GM12872 (cell line): ENCODE measurements around the gene PLCXD1.

Experiments
- CTCF ChIP-seq: IDR thresholded peaks from 3 replicates; pipeline ENCODE4 v1.5.1; 2011; ENCODE audit warnings: low read depth, mild to moderate bottlenecking, low read length, moderate library complexity; ENCODE audit not compliant: insufficient read depth

PLCXD1 gene

GRCh38 chrX:314781-315595 lies 33.8 kb downstream of the PLCXD1 start:
- TF ChIP-seq CTCF: no peak

DNA sequence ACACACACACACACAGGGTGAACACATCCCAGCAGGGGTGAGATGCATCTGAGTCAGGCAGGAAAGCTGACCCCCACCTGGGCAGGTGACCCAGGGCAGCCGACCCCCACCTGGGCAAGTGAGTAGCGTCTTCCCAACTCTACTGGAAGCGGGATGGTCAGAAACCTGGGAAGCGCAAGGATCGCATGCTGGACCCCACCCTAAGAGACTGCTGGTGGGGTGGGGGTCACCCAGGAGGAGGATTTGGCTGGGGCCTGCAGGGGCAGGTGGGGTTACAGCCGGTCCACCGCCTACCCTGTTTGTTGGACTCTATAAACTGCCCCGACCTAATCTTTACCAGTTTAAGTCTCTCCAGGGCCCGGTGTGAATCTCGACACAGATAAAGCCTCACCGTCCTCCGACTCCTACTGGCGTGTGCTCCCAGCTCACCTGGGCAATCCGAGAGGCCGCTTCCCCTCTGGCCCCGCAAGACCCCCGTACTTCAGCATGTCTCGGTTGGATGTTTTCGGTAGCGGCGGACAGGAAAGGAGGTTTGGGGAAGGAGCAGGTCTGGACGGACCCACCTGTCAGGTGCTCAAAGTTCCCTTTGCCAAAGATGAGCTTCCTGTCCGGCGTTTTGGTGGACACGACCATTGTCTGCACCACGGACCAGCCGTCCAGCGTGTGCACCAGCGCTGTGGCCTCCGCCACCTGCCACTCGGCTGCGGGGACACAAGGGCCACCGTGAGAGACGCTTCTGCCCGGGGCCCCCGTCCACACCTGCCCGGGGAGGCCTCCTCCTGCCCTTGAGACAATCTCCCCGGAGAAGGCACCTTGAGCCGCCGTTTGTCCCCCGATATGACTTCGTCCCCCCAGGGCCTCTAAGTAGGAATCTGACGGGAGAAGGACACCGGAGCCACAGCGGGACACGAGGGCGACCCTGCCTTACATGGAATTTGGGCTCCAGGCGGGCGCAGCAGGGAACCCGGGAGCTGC lies 35.5 kb downstream of the PLCXD1 start:
- no peak for TF ChIP-seq CTCF

GRCh38 chrX:317424-318067 lies 36.4 kb downstream of the PLCXD1 start:
- TF ChIP-seq CTCF: no peak

DNA sequence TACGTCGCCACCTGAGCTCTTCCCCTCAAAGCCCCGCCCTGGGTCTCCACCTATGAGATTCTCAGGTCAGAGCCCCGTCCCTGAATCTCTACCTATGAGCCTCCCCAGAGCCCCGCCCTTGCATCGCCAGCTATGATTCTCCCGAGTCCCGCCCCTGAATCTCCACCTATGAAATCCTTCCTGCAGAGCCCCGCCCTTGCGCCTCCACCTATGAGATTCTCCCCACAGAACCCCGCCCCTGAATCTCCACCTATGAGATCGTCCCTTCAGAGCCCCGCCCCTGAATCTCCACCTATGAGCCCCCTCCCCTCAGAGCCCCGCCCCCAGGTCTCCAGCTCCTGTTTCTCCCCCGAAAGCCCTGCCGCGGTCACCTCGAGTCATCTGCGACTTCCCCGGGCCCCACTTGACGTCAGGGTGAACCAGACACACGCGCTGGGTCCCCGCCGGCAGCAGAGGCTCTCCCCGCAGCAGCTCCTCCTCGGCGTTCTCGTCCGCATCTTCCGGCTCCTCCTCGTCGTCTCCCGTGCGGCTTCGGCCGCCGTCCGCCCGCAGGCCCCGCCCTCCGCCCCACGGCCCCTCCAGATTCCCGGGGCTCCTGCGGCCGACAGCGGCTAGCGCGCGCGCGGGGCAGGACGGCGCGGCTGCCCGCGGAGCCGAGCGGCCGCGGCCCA lies 37.0 kb downstream of the PLCXD1 start:
- no peak for TF ChIP-seq CTCF

DNA sequence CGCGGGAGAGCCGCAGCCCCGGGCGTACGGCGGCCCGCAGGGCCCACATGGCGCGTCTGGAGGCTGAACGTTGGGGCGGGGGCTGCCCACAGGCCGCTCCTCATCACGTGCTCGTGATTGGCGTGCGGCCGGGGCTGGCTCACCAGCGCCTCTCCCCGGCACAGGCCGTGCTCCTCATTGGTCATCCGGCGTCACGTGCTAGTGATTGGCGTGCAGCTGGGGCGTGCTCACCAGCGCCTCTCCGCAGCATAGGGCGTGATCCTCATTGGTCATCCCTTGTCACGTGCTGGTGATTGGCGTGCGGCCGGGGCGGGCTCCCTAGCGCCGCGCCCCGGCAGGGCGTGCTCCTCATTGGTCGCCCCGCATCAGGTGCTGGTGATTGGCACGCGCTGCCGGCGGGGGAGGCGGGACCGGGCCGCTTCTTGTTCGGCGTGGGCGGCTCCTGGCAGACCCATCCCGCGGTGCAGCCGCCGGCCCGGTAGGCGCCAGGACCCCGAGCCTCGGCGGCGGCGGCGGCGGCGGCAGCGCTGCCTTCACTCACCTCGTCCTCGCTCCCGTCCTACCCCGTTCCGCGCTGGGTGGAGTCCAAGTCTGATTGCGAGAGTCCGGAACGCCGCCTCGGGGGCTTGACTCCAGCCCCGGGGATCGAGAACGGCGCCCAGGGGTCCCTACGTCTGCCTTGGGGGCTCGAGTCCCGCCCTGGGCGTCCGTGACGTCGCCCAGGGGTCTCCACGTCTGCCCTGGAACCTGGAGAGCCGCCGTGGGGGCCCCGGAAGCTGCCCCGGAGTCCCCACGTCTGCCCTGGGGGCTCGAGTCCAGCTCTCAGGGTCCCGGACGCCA lies 37.8 kb downstream of the PLCXD1 start, which contains the start of gene GTPBP6:
GTPBP6 (minus strand) TSS at position 58 of the 840 bp plus-strand sequence; CDS start at position 49, 9 bp downstream.
- TF ChIP-seq CTCF: 0 out of 3 replicates have a peak, but pooled peaks have one; percentile 24

GRCh38 chrX:319579-320125 lies 38.5 kb downstream of the PLCXD1 start:
- no peak for TF ChIP-seq CTCF
